Esophagus muscularis mucosa (tissue), 3 donors: Measurements from ENCODE around the gene ETV3.

ENCODE experiments used
- POLR2AphosphoS5 ChIP-seq, 2 donors: sonication (generic); formaldehyde crosslinking; IDR thresholded peaks; one replicate each; pipeline ENCODE4 v1.6.1; 2017; ENCODE audit warnings: antibody characterized with exemption in 2 of 2
- TF ChIP-seq, protein P1 (sequence below), 3 experiments: fragments of 200-600 bp in 2 of 3; fragments of 450-650 bp in 1 of 3; sonication (generic) in 2 of 3; IDR thresholded peaks; one replicate each; pipeline ENCODE4 v1.5.1; 2017 to 2019; ENCODE audit warnings: antibody characterized with exemption in 3 of 3, mild to moderate bottlenecking in 2 of 3, moderate library complexity in 1 of 3

DNA sequence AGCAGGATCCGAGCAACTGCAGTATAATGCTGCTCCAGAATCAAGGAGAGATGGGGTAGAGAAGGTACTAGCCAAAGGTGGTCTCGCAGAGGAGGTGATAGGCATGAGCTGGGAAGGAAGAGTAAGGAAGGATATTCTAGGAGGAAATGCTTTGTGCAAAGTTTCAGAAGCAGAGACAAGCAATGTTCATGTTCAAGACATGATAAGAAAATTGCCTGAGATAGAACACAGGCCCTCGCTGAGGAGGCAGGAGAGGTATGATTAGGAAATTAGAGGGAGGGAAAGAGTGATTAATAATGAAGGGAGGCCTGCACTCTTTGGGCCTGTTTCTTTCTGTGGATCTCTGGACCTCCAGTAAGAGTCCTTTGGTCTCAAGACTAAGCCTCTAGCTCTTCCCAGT, 12.9 kb upstream of the ETV3 start:
- TF ChIP-seq POLR2AphosphoS5 (IDR thresholded peaks at IDR 0.05), result no peak
- TF ChIP-seq, protein P1, sequence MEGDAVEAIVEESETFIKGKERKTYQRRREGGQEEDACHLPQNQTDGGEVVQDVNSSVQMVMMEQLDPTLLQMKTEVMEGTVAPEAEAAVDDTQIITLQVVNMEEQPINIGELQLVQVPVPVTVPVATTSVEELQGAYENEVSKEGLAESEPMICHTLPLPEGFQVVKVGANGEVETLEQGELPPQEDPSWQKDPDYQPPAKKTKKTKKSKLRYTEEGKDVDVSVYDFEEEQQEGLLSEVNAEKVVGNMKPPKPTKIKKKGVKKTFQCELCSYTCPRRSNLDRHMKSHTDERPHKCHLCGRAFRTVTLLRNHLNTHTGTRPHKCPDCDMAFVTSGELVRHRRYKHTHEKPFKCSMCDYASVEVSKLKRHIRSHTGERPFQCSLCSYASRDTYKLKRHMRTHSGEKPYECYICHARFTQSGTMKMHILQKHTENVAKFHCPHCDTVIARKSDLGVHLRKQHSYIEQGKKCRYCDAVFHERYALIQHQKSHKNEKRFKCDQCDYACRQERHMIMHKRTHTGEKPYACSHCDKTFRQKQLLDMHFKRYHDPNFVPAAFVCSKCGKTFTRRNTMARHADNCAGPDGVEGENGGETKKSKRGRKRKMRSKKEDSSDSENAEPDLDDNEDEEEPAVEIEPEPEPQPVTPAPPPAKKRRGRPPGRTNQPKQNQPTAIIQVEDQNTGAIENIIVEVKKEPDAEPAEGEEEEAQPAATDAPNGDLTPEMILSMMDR (IDR thresholded peaks at IDR 0.05), result no peak
